Lung microvascular endothelial cell (primary cell): ENCODE measurements around the gene SFMBT2. TPM values are rescaled to one million over a fixed set of nuclear protein-coding genes. Genes with fewer than 3 reads are reported as not detected.

ENCODE experiments used
- DNase-seq, 2 donors: peaks; one replicate each; pipeline versions ENCODE4 v3.0.0 to v3.0.0-alpha.2; 2010; ENCODE audit warnings: low read depth in 2 of 2
- total RNA-seq: library from RNA; depleted of rRNA; stranded (reverse); fragments of >200 nt; gene quantifications from 2 replicates; pipeline ENCODE4 v1.2.1, GENCODE V29; 2014

Gene SFMBT2
- 0.65 and 1.6 TPM in 2 replicates for total RNA-seq

- DNase-seq, result peak; percentile 55 to 64
Observed at GRCh38 chr10:7410862-7411670, at the start of gene SFMBT2. TSS of gene SFMBT2 (minus strand) at chr10:7411034. CDS start at chr10:7381898, 29,136 bp downstream.

- DNase-seq, result no peak
Observed at GRCh38 chr10:7460006-7460405, 49.2 kb upstream of the SFMBT2 start.

- no peak for DNase-seq
Observed at GRCh38 chr10:7458556-7458955, 47.7 kb upstream of the SFMBT2 start.

GRCh38 chr10:7457478-7458316, 46.9 kb upstream of the SFMBT2 start:
- peak in 1 of 2 donors; percentile 19 for DNase-seq

- no peak for DNase-seq
Observed at GRCh38 chr10:7449063-7449695, 38.3 kb upstream of the SFMBT2 start.

- DNase-seq, result no peak
Observed at GRCh38 chr10:7445474-7446185, 34.8 kb upstream of the SFMBT2 start.

GRCh38 chr10:7444551-7445121, 33.8 kb upstream of the SFMBT2 start:
- no peak for DNase-seq

GRCh38 chr10:7443036-7443435, 32.2 kb upstream of the SFMBT2 start:
- DNase-seq, result no peak

GRCh38 chr10:7441403-7442147, 30.7 kb upstream of the SFMBT2 start:
- no peak for DNase-seq

- DNase-seq, result no peak
Observed at GRCh38 chr10:7439696-7440095, 28.9 kb upstream of the SFMBT2 start.

- DNase-seq, result no peak
Observed at GRCh38 chr10:7438196-7438986, 27.6 kb upstream of the SFMBT2 start.

- no peak for DNase-seq
Observed at GRCh38 chr10:7436490-7437100, 25.8 kb upstream of the SFMBT2 start.

- DNase-seq, result no peak
Observed at GRCh38 chr10:7435674-7436073, 24.8 kb upstream of the SFMBT2 start.

GRCh38 chr10:7434378-7434777, 23.5 kb upstream of the SFMBT2 start:
- DNase-seq, result no peak

GRCh38 chr10:7433861-7434260, 23.0 kb upstream of the SFMBT2 start:
- DNase-seq, result no peak

- no peak for DNase-seq
Observed at GRCh38 chr10:7432884-7433726, 22.3 kb upstream of the SFMBT2 start.

- DNase-seq, result no peak
Observed at GRCh38 chr10:7428673-7429350, 18.0 kb upstream of the SFMBT2 start.

GRCh38 chr10:7426349-7426748, 15.5 kb upstream of the SFMBT2 start:
- no peak for DNase-seq
